H1 (cell line): ENCODE data around the gene GTF3C5. TPM values are rescaled to one million over a fixed set of nuclear protein-coding genes. Genes with fewer than 3 reads are reported as not detected.

Source experiments
- CTCF ChIA-PET: fragments of 300-600 bp; sonication (Branson Sonifier 250); formaldehyde crosslinking; loops from one replicate; lab custom pipeline; 2021; ENCODE audit not compliant: partially characterized antibody; lab: Charles Lee
- POLR2A ChIA-PET: fragments of 300-600 bp; sonication (Branson Sonifier 250); formaldehyde crosslinking; loops from one replicate; lab custom pipeline; 2021; ENCODE audit warnings: inconsistent platforms; ENCODE audit not compliant: partially characterized antibody; lab: Charles Lee
- DNase-seq, 2 experiments: peaks; one replicate each; pipeline versions ENCODE4 v3.0.0 to v3.0.0-alpha.2; 2010 to 2022; ENCODE audit warnings: low spot score in 2 of 2, low read depth in 1 of 2, mixed read lengths in 1 of 2
- FAIRE-seq: peaks from 2 replicates; lab custom pipeline; 2011; peaks lifted over from hg19 to GRCh38; lab: Jason Lieb, UNC
- H2AFZ ChIP-seq: 2 replicates; pipeline ENCODE4 v1.8.1; 2012; ENCODE audit warnings: low read length, inconsistent platforms
- H2AK5ac ChIP-seq: 2 replicates; pipeline ENCODE4 v1.6.1; 2013; ENCODE audit warnings: low read depth, low read length
- H2BK120ac ChIP-seq: replicated peaks from 2 replicates; pipeline ENCODE3; 2013; ENCODE audit warnings: low read depth, low read length, inconsistent platforms
- H2BK12ac ChIP-seq: 2 replicates; pipeline ENCODE4 v1.6.1; 2013; ENCODE audit warnings: low read depth, low read length
- H2BK15ac ChIP-seq: 2 replicates; pipeline ENCODE4 v1.6.1; 2013; ENCODE audit warnings: low read length
- H2BK20ac ChIP-seq: 2 replicates; pipeline ENCODE4 v1.6.1; 2013; ENCODE audit warnings: low read length
- H2BK5ac ChIP-seq: 2 replicates; pipeline ENCODE4 v1.6.1; 2013; ENCODE audit warnings: low read depth, low read length
- H3K14ac ChIP-seq: 2 replicates; pipeline ENCODE4 v1.6.1; 2013; ENCODE audit warnings: inconsistent platforms; ENCODE audit not compliant: insufficient read length
- H3K18ac ChIP-seq: 2 replicates; pipeline ENCODE4 v1.6.1; 2013; ENCODE audit warnings: low read length; ENCODE audit errors: extremely low read depth
- H3K23ac ChIP-seq: 2 replicates; pipeline ENCODE4 v1.6.1; 2013; ENCODE audit warnings: inconsistent platforms; ENCODE audit not compliant: insufficient read length
- H3K23me2 ChIP-seq: 2 replicates; pipeline ENCODE4 v1.6.1; 2013; ENCODE audit warnings: low read depth, low read length
- H3K27ac ChIP-seq: 2 replicates; pipeline ENCODE4 v1.6.1; 2011; ENCODE audit warnings: low read depth, low read length, inconsistent platforms
- H3K27me3 ChIP-seq, 4 experiments: replicated peaks in 1 of 4; 1 replicate in 1 of 4; 2 replicates in 3 of 4; pipeline versions ENCODE4 v1.6.1 to v1.8.1; 2011 to 2013; ENCODE audit warnings: low read length in 3 of 4, mild to moderate bottlenecking in 3 of 4, inconsistent platforms in 2 of 4, mixed read lengths in 2 of 4, moderate library complexity in 1 of 4; ENCODE audit not compliant: control insufficient read depth in 3 of 4, insufficient read depth in 3 of 4; ENCODE audit errors: extremely low read depth in 1 of 4
- H3K36me3 ChIP-seq, 4 experiments: 2 replicates each; pipeline versions ENCODE4 v1.6.1 to v1.8.1; 2011 to 2013; ENCODE audit warnings: mild to moderate bottlenecking in 4 of 4, low read length in 3 of 4, moderate library complexity in 2 of 4, control low read depth in 1 of 4, inconsistent platforms in 1 of 4; ENCODE audit not compliant: insufficient read depth in 4 of 4, control insufficient read depth in 2 of 4
- H3K4ac ChIP-seq: replicated peaks from 2 replicates; pipeline ENCODE3; 2013; ENCODE audit warnings: low read length, low read depth, mixed read lengths, inconsistent platforms; ENCODE audit not compliant: insufficient read length
- H3K4me1 ChIP-seq, 4 experiments: replicated peaks in 1 of 4; 1 replicate in 1 of 4; 2 replicates in 3 of 4; pipeline versions ENCODE4 v1.6.1 to v1.8.1; 2011 to 2013; ENCODE audit warnings: low read length in 3 of 4, inconsistent platforms in 2 of 4, mixed read lengths in 1 of 4; ENCODE audit not compliant: insufficient read depth in 4 of 4, control insufficient read depth in 3 of 4
- H3K4me2 ChIP-seq, 2 experiments: 2 replicates each; pipeline versions ENCODE4 v1.6.1 to v1.8.1; 2011 to 2013; ENCODE audit warnings: low read depth in 2 of 2, low read length in 2 of 2, control low read depth in 1 of 2, inconsistent platforms in 1 of 2, mild to moderate bottlenecking in 1 of 2; ENCODE audit not compliant: insufficient read depth in 1 of 2
- H3K4me3 ChIP-seq, 4 experiments: fragments of 200-600, 300-600 bp in 1 of 4; sonication (generic), shearing (Covaris generic), sonication (Bioruptor Twin) in 1 of 4; 2 replicates each; pipeline versions ENCODE4 v1.5.1 to v1.8.1; 2011 to 2016; ENCODE audit warnings: low read length in 4 of 4, low read depth in 3 of 4, control low read depth in 2 of 4, inconsistent platforms in 2 of 4, mild to moderate bottlenecking in 2 of 4, mixed read lengths in 1 of 4, moderate library complexity in 1 of 4; ENCODE audit not compliant: insufficient read depth in 2 of 4; ENCODE audit errors: extremely low read depth in 1 of 4
- H3K56ac ChIP-seq: replicated peaks from 2 replicates; pipeline ENCODE3; 2013; ENCODE audit warnings: low read depth, mild to moderate bottlenecking, mixed read lengths, low read length, inconsistent platforms; ENCODE audit not compliant: insufficient read length
- H3K79me1 ChIP-seq: 2 replicates; pipeline ENCODE4 v1.6.1; 2013; ENCODE audit warnings: low read depth, low read length, control low read depth
- H3K79me2 ChIP-seq, 2 experiments: 2 replicates each; pipeline versions ENCODE4 v1.6.1 to v1.8.1; 2012 to 2013; ENCODE audit warnings: low read length in 2 of 2, mild to moderate bottlenecking in 2 of 2, inconsistent platforms in 1 of 2; ENCODE audit not compliant: insufficient read depth in 2 of 2, control insufficient read depth in 1 of 2
- H3K9ac ChIP-seq, 4 experiments: replicated peaks in 1 of 4; 1 replicate in 1 of 4; 2 replicates in 3 of 4; pipeline versions ENCODE4 v1.6.1 to v1.8.1; 2011 to 2013; ENCODE audit warnings: low read depth in 3 of 4, low read length in 3 of 4, control low read depth in 2 of 4, mild to moderate bottlenecking in 2 of 4, moderate library complexity in 2 of 4, inconsistent platforms in 1 of 4; ENCODE audit errors: extremely low read depth in 1 of 4
- H3K9me3 ChIP-seq, 2 experiments: 2 replicates each; pipeline versions ENCODE4 v1.6.1 to v1.8.1; 2012 to 2013; ENCODE audit warnings: mild to moderate bottlenecking in 2 of 2, moderate library complexity in 2 of 2, control low read depth in 1 of 2, inconsistent platforms in 1 of 2, low read depth in 1 of 2, low read length in 1 of 2, mixed read lengths in 1 of 2; ENCODE audit not compliant: insufficient read depth in 2 of 2
- H4K20me1 ChIP-seq, 2 experiments: replicated peaks in 1 of 2; 2 replicates each; pipeline versions ENCODE3 to v1.8.1; 2011 to 2013; ENCODE audit warnings: inconsistent platforms in 2 of 2, low read length in 2 of 2, mild to moderate bottlenecking in 1 of 2; ENCODE audit not compliant: insufficient read depth in 2 of 2, control insufficient read depth in 1 of 2
- H4K5ac ChIP-seq: 2 replicates; pipeline ENCODE4 v1.6.1; 2013; ENCODE audit warnings: low read length, low read depth, mixed read lengths, inconsistent platforms; ENCODE audit not compliant: insufficient read length
- H4K8ac ChIP-seq: 2 replicates; pipeline ENCODE4 v1.8.0; 2013; ENCODE audit warnings: mild to moderate bottlenecking, moderate library complexity, low read length, inconsistent platforms; ENCODE audit not compliant: insufficient read depth; ENCODE audit errors: extremely low read depth
- H4K91ac ChIP-seq: replicated peaks from 2 replicates; pipeline ENCODE3; 2013; ENCODE audit warnings: low read length, mixed read lengths, inconsistent platforms; ENCODE audit not compliant: insufficient read length
- CBX5 ChIP-seq: fragments of 300-800, 300-1000 bp; sonication (generic); IDR thresholded peaks from 2 replicates; pipeline ENCODE4 v1.7.1; 2016; ENCODE audit warnings: antibody characterized with exemption, low read length, low read depth
- CHD1 ChIP-seq: IDR thresholded peaks from 2 replicates; pipeline ENCODE4 v1.6.1; 2012; ENCODE audit warnings: low read depth, low read length, improper control_type of control experiment
- CREB1 ChIP-seq: IDR thresholded peaks from 2 replicates; pipeline ENCODE4 v1.6.1; 2012; ENCODE audit warnings: inconsistent platforms
- EGR1 ChIP-seq: IDR thresholded peaks from 2 replicates; pipeline ENCODE4 v1.6.1; 2011; ENCODE audit warnings: low read depth, low read length, borderline replicate concordance
- HDAC2 ChIP-seq, 2 experiments: fragments of 300-600 bp in 1 of 2; sonication (generic) in 1 of 2; IDR thresholded peaks; 2 replicates each; pipeline ENCODE4 v1.6.1; 2011 to 2012; ENCODE audit warnings: low read depth in 2 of 2, low read length in 2 of 2, mild to moderate bottlenecking in 2 of 2, moderate library complexity in 2 of 2, borderline replicate concordance in 1 of 2, inconsistent platforms in 1 of 2
- KDM5A ChIP-seq: fragments of 200-600 bp; IDR thresholded peaks from 2 replicates; pipeline ENCODE4 v1.7.1; 2012; ENCODE audit warnings: mild to moderate bottlenecking, low read length, inconsistent platforms, mixed read lengths
- PHF8 ChIP-seq: fragments of 200-600 bp; sonication (generic); conservative IDR thresholded peaks from 2 replicates; pipeline ENCODE4 v1.7.1; 2012; ENCODE audit warnings: low read depth, mild to moderate bottlenecking, inconsistent platforms, low read length, moderate library complexity
- SIX5 ChIP-seq: IDR thresholded peaks from 2 replicates; pipeline ENCODE4 v1.6.1; 2011; ENCODE audit warnings: mild to moderate bottlenecking, low read depth, low read length
- WGBS, 2 experiments: shearing (Covaris generic) in 1 of 2; methylation state at CpG; one replicate each; pipeline versions ENCODE4 v1.1.6 to v1.1.7; 2013 to 2015; ENCODE audit warnings: low lambda C conversion rate in 2 of 2, mixed read lengths in 2 of 2, inconsistent platforms in 1 of 2, low coverage in 1 of 2, missing lambda C conversion rate in 1 of 2; ENCODE audit not compliant: insufficient replicate concordance in 2 of 2, insufficient coverage in 1 of 2, insufficient read length in 1 of 2; ENCODE audit errors: extremely low coverage in 1 of 2, missing lambda C conversion rate in 1 of 2; 5-methylcytosine and 5-hydroxymethylcytosine counted together
- polyA plus RNA-seq, 7 experiments: library from polyadenylated mRNA; depleted of rRNA in 3 of 7; stranded (reverse) in 5 of 7; unstranded in 2 of 7; fragments of >200 nt in 5 of 7; fragments of 200-250 nt in 2 of 7; gene quantifications; 1 replicate in 5 of 7; 2 replicates in 1 of 7; 4 replicates in 1 of 7; pipeline versions ENCODE4 v1.2.1 to v1.2.3, GENCODE V29; 2011 to 2013; ENCODE audit warnings: missing spikeins in 2 of 7, mixed read lengths in 2 of 7
- total RNA-seq: library from RNA; stranded (reverse); fragmentation: NEBNext Ultra II Directional; extraction: Animal tissue kit (Norgen Biotek cat#: 25700); gene quantifications from 2 replicates; pipeline ENCODE4 v1.2.1, GENCODE V29; 2021
- TF ChIP-seq, protein P1 (sequence below), 3 experiments: IDR thresholded peaks; 1 replicate in 2 of 3; 2 replicates in 1 of 3; pipeline versions ENCODE4 v1.5.1 to v1.6.1; 2011; ENCODE audit warnings: low read length in 3 of 3, mild to moderate bottlenecking in 3 of 3, inconsistent platforms in 2 of 3, low read depth in 1 of 3, moderate library complexity in 1 of 3; ENCODE audit not compliant: insufficient read depth in 1 of 3; ENCODE audit errors: control extremely low read depth in 1 of 3
- TF ChIP-seq, protein P2 (sequence below): IDR thresholded peaks from 2 replicates; pipeline ENCODE4 v1.6.1; 2012; ENCODE audit warnings: inconsistent platforms

Gene GTF3C5
- total and polyA plus RNA-seq, 2 of the 8 experiments (the other 6 are each of a cell fraction or from before 2014, with no cell fraction given) = 78.7 to 87.1 TPM

DNA sequence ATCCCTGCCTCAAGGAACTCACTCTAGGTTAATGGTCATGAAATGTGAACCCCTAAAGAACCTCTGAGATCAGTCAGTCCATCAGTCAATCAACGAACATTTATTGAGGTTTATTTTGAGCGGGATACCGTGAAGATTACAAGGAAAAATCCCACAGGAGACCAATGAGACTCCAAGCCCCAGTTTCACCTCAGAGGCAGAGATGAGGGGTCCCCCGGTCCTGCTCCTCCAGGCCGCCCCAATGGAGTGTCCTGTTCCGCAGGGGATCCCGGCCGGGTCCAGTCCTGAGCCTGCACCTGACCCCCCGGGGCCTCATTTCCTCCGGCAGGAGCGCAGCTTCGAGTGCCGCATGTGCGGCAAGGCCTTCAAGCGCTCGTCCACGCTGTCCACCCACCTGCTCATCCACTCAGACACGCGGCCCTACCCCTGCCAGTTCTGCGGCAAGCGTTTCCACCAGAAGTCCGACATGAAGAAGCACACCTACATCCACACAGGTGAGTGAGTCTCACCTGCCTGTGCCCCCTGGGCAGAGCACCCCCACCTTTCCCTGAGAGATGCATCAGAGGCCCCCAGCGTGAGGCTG, 41.3 kb upstream of the GTF3C5 start:
- no peak overlapping the region for H3K9ac ChIP-seq
- no peak overlapping the region for H2BK120ac ChIP-seq
- no peak overlapping the region for H4K5ac ChIP-seq
- no peak overlapping the region for H2AK5ac ChIP-seq
- H2BK12ac ChIP-seq = no peak overlapping the region
- no peak for DNase-seq
- no peak overlapping the region for H3K14ac ChIP-seq
- no peaks in the 10 kb centered on the region for H3K79me1 ChIP-seq
- no peak overlapping the region for H3K4ac ChIP-seq
- H4K8ac ChIP-seq = no peak overlapping the region
- no peaks in the 10 kb centered on the region for H4K20me1 ChIP-seq
- peaks cover 0 to 5% (median 0%) of the 10 kb centered on the region in 4 experiments; a peak in 1 of 7 replicates for H3K27me3 ChIP-seq
- H4K91ac ChIP-seq = no peak overlapping the region
- 0 out of 2 replicates have a peak overlapping the region, but pooled peaks have one; percentile 46 for H2BK15ac ChIP-seq
- H3K4me3 ChIP-seq = no peak overlapping the region
- H3K79me2 ChIP-seq = no peaks in the 10 kb centered on the region
- POLR2A ChIA-PET = no interaction called here
- CTCF ChIA-PET = interaction anchor here (1.4 kb wide), 2 partner anchors 19 to 32 kb away, joined by 4 to 5 read pairs; no protein-coding TSS in a partner anchor
- no peak overlapping the region for H2AFZ ChIP-seq
- H3K27ac ChIP-seq = no peak overlapping the region
- no peaks in the 10 kb centered on the region for H3K9me3 ChIP-seq
- peaks cover 0 to 7% (median under 1%) of the 10 kb centered on the region in 4 experiments; a peak in 5 of 7 replicates for H3K4me1 ChIP-seq
- H3K23ac ChIP-seq = no peak overlapping the region
- no peak overlapping the region for H3K4me2 ChIP-seq
- no peaks in the 10 kb centered on the region for H3K36me3 ChIP-seq
- FAIRE-seq = no peak
- H2BK5ac ChIP-seq = no peak overlapping the region
- 89% methylated on average over 23 of the region's 23 CpGs; no CpG with 5 or more reads in 1 of the 2 experiments for WGBS, 2 experiments
- no peak overlapping the region for H3K18ac ChIP-seq
- H2BK20ac ChIP-seq = no peak overlapping the region
- H3K56ac ChIP-seq = no peak overlapping the region
- H3K23me2 ChIP-seq = no peaks in the 10 kb centered on the region
- no peak for TF ChIP-seq CBX5
- TF ChIP-seq SIX5 = no peak
- no peak for TF ChIP-seq EGR1
- no peak for TF ChIP-seq PHF8
- TF ChIP-seq, protein P1, sequence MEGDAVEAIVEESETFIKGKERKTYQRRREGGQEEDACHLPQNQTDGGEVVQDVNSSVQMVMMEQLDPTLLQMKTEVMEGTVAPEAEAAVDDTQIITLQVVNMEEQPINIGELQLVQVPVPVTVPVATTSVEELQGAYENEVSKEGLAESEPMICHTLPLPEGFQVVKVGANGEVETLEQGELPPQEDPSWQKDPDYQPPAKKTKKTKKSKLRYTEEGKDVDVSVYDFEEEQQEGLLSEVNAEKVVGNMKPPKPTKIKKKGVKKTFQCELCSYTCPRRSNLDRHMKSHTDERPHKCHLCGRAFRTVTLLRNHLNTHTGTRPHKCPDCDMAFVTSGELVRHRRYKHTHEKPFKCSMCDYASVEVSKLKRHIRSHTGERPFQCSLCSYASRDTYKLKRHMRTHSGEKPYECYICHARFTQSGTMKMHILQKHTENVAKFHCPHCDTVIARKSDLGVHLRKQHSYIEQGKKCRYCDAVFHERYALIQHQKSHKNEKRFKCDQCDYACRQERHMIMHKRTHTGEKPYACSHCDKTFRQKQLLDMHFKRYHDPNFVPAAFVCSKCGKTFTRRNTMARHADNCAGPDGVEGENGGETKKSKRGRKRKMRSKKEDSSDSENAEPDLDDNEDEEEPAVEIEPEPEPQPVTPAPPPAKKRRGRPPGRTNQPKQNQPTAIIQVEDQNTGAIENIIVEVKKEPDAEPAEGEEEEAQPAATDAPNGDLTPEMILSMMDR (IDR thresholded peaks at IDR 0.05; ENCODE audit: control extremely low read depth in 1 of 3, insufficient read depth in 1 of 3, low read depth in 1 of 3, low read length in 3 of 3) = no peak
- no peak for TF ChIP-seq CREB1
- TF ChIP-seq HDAC2 (IDR thresholded peaks at IDR 0.05; ENCODE audit: borderline replicate concordance in 1 of 2, low read depth in 2 of 2, low read length in 2 of 2) = no peak
- TF ChIP-seq CHD1 = no peak
- TF ChIP-seq, protein P2, sequence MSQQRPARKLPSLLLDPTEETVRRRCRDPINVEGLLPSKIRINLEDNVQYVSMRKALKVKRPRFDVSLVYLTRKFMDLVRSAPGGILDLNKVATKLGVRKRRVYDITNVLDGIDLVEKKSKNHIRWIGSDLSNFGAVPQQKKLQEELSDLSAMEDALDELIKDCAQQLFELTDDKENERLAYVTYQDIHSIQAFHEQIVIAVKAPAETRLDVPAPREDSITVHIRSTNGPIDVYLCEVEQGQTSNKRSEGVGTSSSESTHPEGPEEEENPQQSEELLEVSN = no peak
- no peak for TF ChIP-seq KDM5A
